CD4-positive, alpha-beta T cell treated with Interleukin-6 at 100 ng/mL for 8 hours (primary cell): ENCODE measurements around the gene POU2AF2.

Experiments used
- DNase-seq: peaks from one replicate; pipeline ENCODE4 v3.0.0-alpha.2; 2020; ENCODE audit warnings: mixed read lengths, low spot score

Gene POU2AF2

DNA sequence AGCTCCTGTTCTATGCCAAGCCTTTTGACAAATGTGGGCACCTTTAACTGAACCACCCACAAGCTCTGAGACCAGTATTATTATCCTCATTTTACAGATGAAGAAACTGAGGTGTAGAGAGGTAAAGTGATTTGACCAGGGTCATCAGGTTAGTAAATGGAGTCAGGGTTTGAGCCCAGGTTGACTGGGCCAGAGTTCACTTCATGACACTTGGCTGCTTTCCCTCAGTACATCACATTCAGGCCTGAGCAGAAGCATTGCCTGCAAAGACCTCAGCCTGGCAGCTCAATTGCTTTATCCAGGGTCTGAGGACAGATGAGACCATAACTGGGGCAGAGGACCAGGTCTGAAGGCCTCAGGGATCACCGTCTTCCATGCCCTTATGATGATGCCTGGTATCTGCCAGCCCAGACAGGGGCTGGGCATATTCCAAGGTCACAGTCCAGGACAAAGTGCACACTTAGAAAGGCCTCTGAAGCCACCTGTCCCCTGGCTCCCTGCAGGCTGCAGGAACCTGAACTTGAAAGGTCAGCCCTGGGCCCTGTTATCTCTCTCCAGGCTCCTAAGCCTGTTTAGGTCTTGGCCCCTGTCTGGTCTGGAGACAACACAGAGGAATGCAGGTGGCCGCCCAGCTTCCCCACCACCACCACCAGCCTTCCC, 84.8 kb downstream of the POU2AF2 start:
- no peak for DNase-seq

DNA sequence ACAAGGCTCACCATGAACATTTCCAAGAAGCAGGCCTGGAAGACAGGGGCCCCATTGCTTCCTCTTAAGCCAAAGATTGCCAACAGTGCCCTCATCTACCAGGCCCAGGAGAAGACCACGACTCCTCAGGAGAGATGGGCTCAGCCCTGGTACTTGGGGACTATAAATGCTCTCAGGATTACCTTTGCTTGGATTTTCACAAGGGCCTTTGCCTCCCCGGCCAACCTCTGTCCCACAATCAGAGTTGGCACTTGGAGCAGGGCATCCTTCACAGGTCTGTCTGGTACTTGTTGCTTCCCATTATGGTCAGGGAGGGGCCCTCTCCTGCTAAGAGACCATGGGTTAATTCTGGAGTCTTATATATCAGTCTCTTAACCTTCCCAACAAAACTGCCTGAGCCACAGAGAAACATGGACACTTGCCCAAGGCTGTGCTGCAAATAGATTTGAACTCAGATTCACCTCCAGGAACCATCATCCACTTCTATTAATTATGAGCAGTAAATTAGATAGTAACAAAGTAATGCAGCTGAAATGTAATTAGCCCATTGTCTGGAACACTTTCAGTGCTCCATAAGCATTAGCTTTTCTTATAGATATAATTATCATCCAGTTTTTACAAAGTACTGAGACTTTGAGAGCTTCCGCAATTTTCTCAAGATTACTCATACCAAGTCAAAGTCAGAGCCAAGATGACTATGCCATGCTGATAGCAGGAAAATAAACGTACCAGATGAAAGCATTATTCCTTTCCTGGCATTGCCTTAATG, 86.4 kb downstream of the POU2AF2 start:
- DNase-seq, result no peak

DNA sequence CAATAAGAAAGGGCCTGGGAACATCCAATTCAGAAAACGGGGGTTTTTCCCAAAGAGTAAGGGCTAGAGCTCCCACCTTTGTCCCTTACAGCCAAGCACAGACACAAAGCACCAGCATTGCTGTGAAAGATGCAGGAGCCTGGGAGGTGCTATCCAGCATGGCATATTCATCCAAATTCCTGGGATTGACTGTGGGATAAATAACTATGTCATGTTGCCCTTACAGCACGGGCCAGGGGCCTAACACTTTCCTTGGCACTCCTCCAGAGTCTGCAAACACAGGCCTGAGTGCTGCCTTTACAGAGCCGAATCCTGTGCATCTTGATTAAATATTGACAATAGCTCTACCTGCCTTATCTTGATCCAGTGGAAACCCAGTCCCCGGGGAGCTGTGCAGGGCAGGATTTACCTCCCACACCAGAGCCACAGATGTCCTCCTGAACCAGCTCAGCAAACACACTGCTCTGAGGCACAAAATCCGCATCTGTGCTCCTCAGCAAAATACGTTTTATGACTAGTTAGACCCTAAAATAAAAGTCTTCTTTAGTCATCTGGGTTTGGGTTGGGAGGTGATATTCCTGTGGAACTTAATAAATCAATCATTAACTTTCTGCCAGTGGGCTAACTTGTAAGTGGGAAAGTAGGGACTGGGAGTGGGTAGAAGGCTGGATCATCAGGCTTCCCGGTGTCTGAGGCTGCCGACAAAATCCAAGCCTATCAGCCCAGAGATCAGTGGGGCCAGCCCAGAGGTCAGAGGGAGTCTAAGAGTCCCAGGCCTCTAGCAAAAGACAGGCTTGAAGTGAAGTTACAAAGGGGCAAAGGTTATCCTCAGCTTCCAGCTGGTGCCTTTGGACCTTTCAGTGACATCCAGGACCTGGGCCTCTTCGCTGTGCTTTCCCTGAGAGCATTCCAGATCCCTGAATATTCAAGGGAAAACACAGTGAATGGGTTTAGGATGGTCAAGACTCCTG, 89.3 kb downstream of the POU2AF2 start:
- DNase-seq, result no peak

DNA sequence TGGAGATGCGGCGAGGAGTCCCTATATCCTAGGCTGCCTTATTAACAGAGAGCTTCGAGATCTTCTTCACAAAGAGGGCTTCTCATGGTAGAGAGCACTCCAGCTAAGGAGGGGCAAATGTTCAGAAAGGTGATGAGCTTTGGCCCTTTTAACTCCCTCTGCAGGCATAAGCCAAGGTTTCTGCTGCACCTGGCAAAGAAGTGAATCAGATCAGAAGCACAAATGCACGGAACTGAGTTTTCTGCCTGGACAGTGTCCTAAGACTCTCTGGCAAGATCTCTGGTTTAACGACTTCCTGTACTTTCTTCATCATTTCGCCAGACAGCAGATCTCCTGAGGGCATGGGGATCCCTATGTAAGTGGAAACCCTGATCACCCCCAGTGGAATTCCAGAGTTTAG, 90.0 kb downstream of the POU2AF2 start:
- no peak for DNase-seq
